ENCODE results near the gene ASCL1.

The ASCL1 gene

GRCh38 chr12:102957339-102958050 lies at the start of gene ASCL1:
ASCL1 (plus strand) TSS chr12:102957674; CDS start chr12:102958245, 571 bp downstream.
- peak; percentile 98 for DNase-seq

- no peak for DNase-seq
These were observed 49.6 kb upstream of the ASCL1 start for GRCh38 chr12:102907918-102908317.

- DNase-seq, result no peak
These were observed 47.3 kb upstream of the ASCL1 start for GRCh38 chr12:102910137-102910536.

GRCh38 chr12:102910792-102911191 lies 46.7 kb upstream of the ASCL1 start:
- no peak for DNase-seq

- DNase-seq, result no peak
These were observed 46.2 kb upstream of the ASCL1 start for GRCh38 chr12:102911320-102911719.

- DNase-seq, result no peak
These were observed 45.2 kb upstream of the ASCL1 start for GRCh38 chr12:102912258-102912657.

GRCh38 chr12:102913453-102914226 lies 43.8 kb upstream of the ASCL1 start:
- no peak for DNase-seq

- DNase-seq, result peak; percentile 27
These were observed 41.0 kb upstream of the ASCL1 start for GRCh38 chr12:102916252-102917025.

- peak; percentile 99 for DNase-seq
These were observed 40.3 kb upstream of the ASCL1 start, which contains the start of gene PAH for GRCh38 chr12:102917026-102917787. PAH (minus strand) TSS chr12:102917244; CDS start chr12:102917130, 114 bp downstream.

GRCh38 chr12:102918840-102919239 lies 38.6 kb upstream of the ASCL1 start:
- DNase-seq, result no peak

GRCh38 chr12:102920271-102920670 lies 37.2 kb upstream of the ASCL1 start:
- no peak for DNase-seq

GRCh38 chr12:102921240-102921639 lies 36.2 kb upstream of the ASCL1 start:
- no peak for DNase-seq

- DNase-seq, result no peak
These were observed 30.3 kb upstream of the ASCL1 start for GRCh38 chr12:102927220-102927619.

- DNase-seq, result no peak
These were observed 24.3 kb upstream of the ASCL1 start for GRCh38 chr12:102933168-102933567.

GRCh38 chr12:102939059-102939458 lies 18.4 kb upstream of the ASCL1 start:
- DNase-seq, result no peak

- peak; percentile 67 for DNase-seq
These were observed 17.7 kb upstream of the ASCL1 start for GRCh38 chr12:102939670-102940222.

- DNase-seq, result no peak
These were observed 11.4 kb upstream of the ASCL1 start for GRCh38 chr12:102946042-102946441.

GRCh38 chr12:102948941-102949352 lies 8.5 kb upstream of the ASCL1 start:
- peak; percentile 92 for DNase-seq

- DNase-seq, result peak; percentile 97
These were observed 7.1 kb upstream of the ASCL1 start for GRCh38 chr12:102950107-102950949.

- DNase-seq, result peak; percentile 86
These were observed 6.4 kb upstream of the ASCL1 start for GRCh38 chr12:102950950-102951619.

GRCh38 chr12:102951841-102952240 lies 5.6 kb upstream of the ASCL1 start:
- DNase-seq, result peak; percentile 73
